HepG2 (cell line): Measurements from ENCODE around the gene LUZP1. TPM values are rescaled to one million over a fixed set of nuclear protein-coding genes. Genes with fewer than 3 reads are reported as not detected.
A peak's percentile ranks its signal among the peaks of the same experiment; 100 is the strongest.

Experiments
- ATAC-seq: fragments of 200-7000 bp; cut with Tn5 transposase; 3 replicates; pipeline ENCODE4 v1.9.1; 2020; ENCODE audit warnings: mild to moderate bottlenecking, moderate library complexity
- BruUV-seq: library from RNA; stranded (reverse); fragments of 400-500 nt; replicated peaks from 2 replicates; lab custom pipeline; 2021; lab: Mats Ljungman, UMichigan
- CTCF ChIA-PET: fragments of 300-600 bp; formaldehyde crosslinking; extraction: SDS; loops from one replicate; lab custom pipeline; 2021; ENCODE audit warnings: low total read pairs, inconsistent platforms, low intra/inter-chr PET ratio; lab: Yijun Ruan, JAX
- POLR2A ChIA-PET: fragments of 350-600 bp; sonication (Branson Sonifier 250); formaldehyde crosslinking; loops from one replicate; lab custom pipeline; 2020; ENCODE audit warnings: antibody characterized with exemption, inconsistent platforms; lab: Yijun Ruan, JAX
- DNase-seq: peaks from one replicate; pipeline ENCODE4 v3.0.0-alpha.2; 2015; ENCODE audit warnings: low spot score
- FAIRE-seq: peaks from 3 replicates; lab custom pipeline; 2011; peaks lifted over from hg19 to GRCh38; lab: Jason Lieb, UNC
- H2AFZ ChIP-seq: one replicate; pipeline ENCODE4 v1.6.1; 2011; ENCODE audit warnings: low read length, inconsistent platforms
- H3K27ac ChIP-seq: fragments of 300-600 bp; 3 replicates; pipeline ENCODE4 v1.8.0; 2011; ENCODE audit warnings: mixed run types, mild to moderate bottlenecking, mixed read lengths, low read length, inconsistent platforms; ENCODE audit not compliant: insufficient read depth; ENCODE audit errors: extremely low read length
- H3K27me3 ChIP-seq, 2 experiments: fragments of 200-600 bp in 1 of 2; 2 replicates in 1 of 2; 3 replicates in 1 of 2; pipeline versions ENCODE4 v1.6.0 to v1.8.0; 2011; ENCODE audit warnings: low read length in 2 of 2, mild to moderate bottlenecking in 2 of 2, moderate library complexity in 2 of 2, inconsistent platforms in 1 of 2; ENCODE audit not compliant: insufficient read depth in 2 of 2, control insufficient read depth in 1 of 2
- H3K36me3 ChIP-seq, 2 experiments: fragments of 200-600 bp in 1 of 2; replicated peaks in 1 of 2; 2 replicates in 1 of 2; 3 replicates in 1 of 2; pipeline versions ENCODE4 v1.5.1 to v1.8.0; 2011; ENCODE audit warnings: low read length in 2 of 2, inconsistent platforms in 1 of 2; ENCODE audit not compliant: insufficient read depth in 2 of 2, control insufficient read depth in 1 of 2
- H3K4me1 ChIP-seq: 2 replicates; pipeline ENCODE4 v1.5.1; 2012; ENCODE audit warnings: low read length, inconsistent platforms; ENCODE audit not compliant: insufficient read depth
- H3K4me2 ChIP-seq: 2 replicates; pipeline ENCODE4 v1.6.0; 2011; ENCODE audit warnings: low read depth, low read length, inconsistent platforms
- H3K4me3 ChIP-seq, 3 experiments: fragments of 200-600 bp in 1 of 3; sonication (generic), shearing (Covaris generic) in 1 of 3; replicated peaks in 1 of 3; 2 replicates each; pipeline ENCODE4 v1.5.1; 2011 to 2016; ENCODE audit warnings: low read length in 3 of 3, inconsistent platforms in 2 of 3, low read depth in 2 of 3, mild to moderate bottlenecking in 2 of 3, control low read depth in 1 of 3, mixed read lengths in 1 of 3; ENCODE audit not compliant: insufficient read depth in 1 of 3
- H3K79me2 ChIP-seq: one replicate; pipeline ENCODE4 v1.6.1; 2011; ENCODE audit warnings: low read length, inconsistent platforms; ENCODE audit not compliant: insufficient read depth
- H3K9ac ChIP-seq: 2 replicates; pipeline ENCODE4 v1.6.0; 2011; ENCODE audit warnings: mild to moderate bottlenecking, low read depth, low read length, inconsistent platforms; ENCODE audit not compliant: insufficient read depth
- H3K9me3 ChIP-seq: 2 replicates; pipeline ENCODE4 v1.5.1; 2012; ENCODE audit warnings: mild to moderate bottlenecking, low read length
- H4K20me1 ChIP-seq: 2 replicates; pipeline ENCODE4 v1.6.0; 2011; ENCODE audit warnings: inconsistent platforms, mild to moderate bottlenecking, low read length, moderate library complexity; ENCODE audit not compliant: insufficient read depth
- ATF1 ChIP-seq: IDR thresholded peaks from 2 replicates; pipeline ENCODE4 v1.6.1; 2016; ENCODE audit warnings: mild to moderate bottlenecking, control low read depth
- CCAR2 ChIP-seq: fragments of 200-400 bp; formaldehyde crosslinking; optimal IDR thresholded peaks from 2 replicates; pipeline ENCODE3; 2018; ENCODE audit warnings: low read depth, mild to moderate bottlenecking, low read length, moderate library complexity
- GABPB1 ChIP-seq: IDR thresholded peaks from 2 replicates; pipeline ENCODE4 v1.6.1; 2016; ENCODE audit warnings: mild to moderate bottlenecking, missing genetic modification reagents, moderate library complexity, missing compliant biosample characterization
- MAFK ChIP-seq, 2 experiments: IDR thresholded peaks in 1 of 2; conservative IDR thresholded peaks in 1 of 2; 2 replicates each; pipeline ENCODE4 v1.6.1; 2011; ENCODE audit warnings: improper control_type of control experiment in 2 of 2, low read length in 2 of 2
- NR1H2 ChIP-seq: sonication (generic); formaldehyde crosslinking; IDR thresholded peaks from 2 replicates; pipeline ENCODE4 v1.8.1; 2022; ENCODE audit warnings: low read depth, missing genetic modification reagents, borderline replicate concordance
- NR2F1 ChIP-seq, 2 experiments: fragments of 450-650 bp in 1 of 2; formaldehyde crosslinking in 1 of 2; IDR thresholded peaks; 2 replicates each; pipeline versions ENCODE4 v1.5.0 to v1.6.1; 2016 to 2020; ENCODE audit warnings: mild to moderate bottlenecking in 1 of 2, missing compliant biosample characterization in 1 of 2, missing genetic modification reagents in 1 of 2, moderate library complexity in 1 of 2
- TSC22D2 ChIP-seq: sonication (generic); formaldehyde crosslinking; IDR thresholded peaks from 2 replicates; pipeline ENCODE4 v1.5.1; 2020; ENCODE audit warnings: missing genetic modification reagents, mild to moderate bottlenecking, borderline replicate concordance
- ZNF225 ChIP-seq: sonication (generic); formaldehyde crosslinking; IDR thresholded peaks from 2 replicates; pipeline ENCODE4 v1.4.0; 2020; ENCODE audit warnings: mild to moderate bottlenecking, missing genetic modification reagents
- ZNF24 ChIP-seq: fragments of 450-650 bp; IDR thresholded peaks from 2 replicates; pipeline ENCODE4 v1.6.1; 2017; ENCODE audit warnings: antibody characterized with exemption, mild to moderate bottlenecking
- ZNF251 ChIP-seq: sonication (generic); formaldehyde crosslinking; IDR thresholded peaks from 2 replicates; pipeline ENCODE4 v1.9.0; 2021; ENCODE audit warnings: mild to moderate bottlenecking, missing genetic modification reagents
- ZNF850 ChIP-seq: sonication (generic); formaldehyde crosslinking; conservative IDR thresholded peaks from 2 replicates; pipeline ENCODE4 v1.9.0; 2021; ENCODE audit warnings: mild to moderate bottlenecking, missing genetic modification reagents
- WGBS: methylation state at CpG from one replicate; pipeline ENCODE4 v1.1.6; 2017; ENCODE audit warnings: low lambda C conversion rate; 5-methylcytosine and 5-hydroxymethylcytosine counted together
- in situ Hi-C: cut with HindIII; loops from 2 replicates; pipeline ENCODE4 v1.10.0; 2017; ENCODE audit warnings: low pct_unique_long_range_greater_than_20kb; ENCODE audit not compliant: extremely low pct_ligation_motif_present
- intact Hi-C: fragments of 100-400 bp; cut with micrococcal nuclease; formaldehyde crosslinking; loops from one replicate; pipeline ENCODE4 v1.10.0; 2022; ENCODE audit not compliant: unreplicated experiment
- polyA plus RNA-seq, 8 experiments: library from polyadenylated mRNA; depleted of rRNA in 3 of 8; stranded (reverse) in 7 of 8; unstranded in 1 of 8; fragments of >200 nt; fragmentation: Illumina TruSeq in 4 of 8; extraction: Trizol in 4 of 8; gene quantifications; 2 replicates each; pipeline versions ENCODE4 v1.2.1 to v1.2.3, GENCODE V29; 2011 to 2016; ENCODE audit warnings: low read depth in 4 of 8, missing spikeins in 1 of 8, mixed read lengths in 1 of 8; ENCODE audit not compliant: insufficient read depth in 1 of 8
- total RNA-seq, 5 experiments: library from RNA; depleted of rRNA; stranded (reverse); fragments of >200 nt; fragmentation: Illumina TruSeq; extraction: Trizol; gene quantifications; 2 replicates each; pipeline ENCODE4 v1.2.3, GENCODE V29; 2016; ENCODE audit warnings: low read depth in 1 of 5
- TF ChIP-seq, protein P1 (sequence below): sonication (generic); formaldehyde crosslinking; IDR thresholded peaks from 2 replicates; pipeline ENCODE4; 2020; ENCODE audit warnings: missing genetic modification reagents, mild to moderate bottlenecking, borderline replicate concordance
- TF ChIP-seq, protein P2 (sequence below): sonication (generic); formaldehyde crosslinking; IDR thresholded peaks from 2 replicates; pipeline ENCODE4 v1.5.1; 2020; ENCODE audit warnings: missing genetic modification reagents, mild to moderate bottlenecking, borderline replicate concordance

LUZP1 gene
- total and polyA plus RNA-seq, 2 of the 13 experiments (the other 11 are each of a cell fraction or from before 2014, with no cell fraction given), result 6.9 to 12.7 TPM

GRCh38 chr1:23174426-23175110, 5.9 kb upstream of the LUZP1 start:
- WGBS, result 0% methylated on average over 1 of the region's 1 CpG
- intact Hi-C loops (no loop called here), in situ Hi-C loops (no loop called here)
- peaks cover 0 to 8% of the 10 kb centered on the region in 2 experiments; a peak in 2 of 5 replicates for H3K27me3 ChIP-seq
- no peaks in the 10 kb centered on the region for H3K79me2 ChIP-seq
- peak; percentile 81 for TF ChIP-seq ZNF24
- no peak for TF ChIP-seq NR2F1 (CRISPR knock-in tag; IDR thresholded peaks at IDR 0.05)
- BruUV-seq, result no TSS peak
- H3K4me1 ChIP-seq, result peaks cover 60% of the 10 kb centered on the region
- DNase-seq, result no peak
- H3K4me2 ChIP-seq, result no peak overlapping the region; the same call in 1 of the 2 replicates
- CTCF ChIA-PET, result no interaction called here
- FAIRE-seq, result no peak
- POLR2A ChIA-PET, result no interaction called here
- H3K27ac ChIP-seq, result no peak overlapping the region
- no peak overlapping the region for H3K9ac ChIP-seq
- no peaks in the 10 kb centered on the region for H3K36me3 ChIP-seq
- no peak overlapping the region for H3K4me3 ChIP-seq
- no peaks in the 10 kb centered on the region for H3K9me3 ChIP-seq
- no peak for ATAC-seq
- no peaks in the 10 kb centered on the region for H4K20me1 ChIP-seq
- H2AFZ ChIP-seq, result no peak overlapping the region

DNA sequence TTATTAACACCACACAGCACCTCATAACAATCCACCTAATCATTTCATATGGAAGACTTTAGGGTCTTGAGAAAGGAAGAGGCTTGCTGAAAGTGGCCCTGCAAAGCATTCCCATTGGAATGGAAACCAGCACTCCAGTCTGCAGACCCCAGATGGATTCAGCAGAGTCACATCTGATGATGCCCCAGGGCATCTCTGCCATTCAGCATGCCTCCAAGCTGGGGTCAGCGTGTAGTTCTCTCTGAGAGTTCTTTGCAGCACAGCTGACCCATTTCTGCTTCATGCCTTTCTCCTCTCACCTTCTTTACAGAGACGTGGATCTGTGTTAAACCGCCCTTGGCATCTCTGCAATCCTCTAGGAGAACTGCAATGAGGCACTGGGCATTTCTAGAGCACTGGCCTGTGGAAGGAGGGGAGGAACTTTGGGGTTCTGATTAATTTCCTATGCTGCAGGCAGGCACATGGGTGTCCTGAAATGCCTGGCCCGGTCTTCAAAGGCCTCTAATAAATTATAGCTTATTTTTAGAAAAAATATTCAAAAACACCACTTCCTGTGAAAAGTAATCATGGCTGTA, 2.6 kb upstream of the LUZP1 start:
- Histone ChIP-seq H2AFZ (no peak overlapping the region), H3K4me3 (no peak overlapping the region), H3K27ac (no peak overlapping the region), H3K9ac (no peak overlapping the region), H3K9me3 (no peaks in the 10 kb centered on the region), H3K79me2 (peaks cover 14% of the 10 kb centered on the region), H3K4me1 (peaks cover 50% of the 10 kb centered on the region), H3K36me3 (no peaks in the 10 kb centered on the region), H3K27me3 (peaks cover 0 to 4% of the 10 kb centered on the region in 2 experiments; a peak in 1 of 5 replicates), H4K20me1 (peaks cover 7% of the 10 kb centered on the region; the same call in 1 of the 2 replicates), H3K4me2 (no peak overlapping the region)
- FAIRE-seq, result no peak
- DNase-seq, result no peak
- intact Hi-C loops (no loop called here), in situ Hi-C loops (no loop called here)
- no TSS peak for BruUV-seq
- no peak for ATAC-seq
- CTCF ChIA-PET, result no interaction called here
- POLR2A ChIA-PET, result no interaction called here
- 59% methylated on average over 4 of the region's 4 CpGs for WGBS
- TF ChIP-seq, protein P1, sequence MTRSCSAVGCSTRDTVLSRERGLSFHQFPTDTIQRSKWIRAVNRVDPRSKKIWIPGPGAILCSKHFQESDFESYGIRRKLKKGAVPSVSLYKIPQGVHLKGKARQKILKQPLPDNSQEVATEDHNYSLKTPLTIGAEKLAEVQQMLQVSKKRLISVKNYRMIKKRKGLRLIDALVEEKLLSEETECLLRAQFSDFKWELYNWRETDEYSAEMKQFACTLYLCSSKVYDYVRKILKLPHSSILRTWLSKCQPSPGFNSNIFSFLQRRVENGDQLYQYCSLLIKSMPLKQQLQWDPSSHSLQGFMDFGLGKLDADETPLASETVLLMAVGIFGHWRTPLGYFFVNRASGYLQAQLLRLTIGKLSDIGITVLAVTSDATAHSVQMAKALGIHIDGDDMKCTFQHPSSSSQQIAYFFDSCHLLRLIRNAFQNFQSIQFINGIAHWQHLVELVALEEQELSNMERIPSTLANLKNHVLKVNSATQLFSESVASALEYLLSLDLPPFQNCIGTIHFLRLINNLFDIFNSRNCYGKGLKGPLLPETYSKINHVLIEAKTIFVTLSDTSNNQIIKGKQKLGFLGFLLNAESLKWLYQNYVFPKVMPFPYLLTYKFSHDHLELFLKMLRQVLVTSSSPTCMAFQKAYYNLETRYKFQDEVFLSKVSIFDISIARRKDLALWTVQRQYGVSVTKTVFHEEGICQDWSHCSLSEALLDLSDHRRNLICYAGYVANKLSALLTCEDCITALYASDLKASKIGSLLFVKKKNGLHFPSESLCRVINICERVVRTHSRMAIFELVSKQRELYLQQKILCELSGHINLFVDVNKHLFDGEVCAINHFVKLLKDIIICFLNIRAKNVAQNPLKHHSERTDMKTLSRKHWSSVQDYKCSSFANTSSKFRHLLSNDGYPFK (CRISPR knock-in tag), result no peak
- no peak for TF ChIP-seq MAFK (conservative IDR thresholded peaks at IDR 0.05 in 1 of 2, IDR thresholded peaks at IDR 0.05 in 1 of 2; ENCODE audit: low read length in 2 of 2)
- no peak for TF ChIP-seq CCAR2
- TF ChIP-seq NR1H2 (CRISPR knock-in tag), result no peak
- TF ChIP-seq GABPB1 (CRISPR knock-in tag), result no peak
- TF ChIP-seq, protein P2, sequence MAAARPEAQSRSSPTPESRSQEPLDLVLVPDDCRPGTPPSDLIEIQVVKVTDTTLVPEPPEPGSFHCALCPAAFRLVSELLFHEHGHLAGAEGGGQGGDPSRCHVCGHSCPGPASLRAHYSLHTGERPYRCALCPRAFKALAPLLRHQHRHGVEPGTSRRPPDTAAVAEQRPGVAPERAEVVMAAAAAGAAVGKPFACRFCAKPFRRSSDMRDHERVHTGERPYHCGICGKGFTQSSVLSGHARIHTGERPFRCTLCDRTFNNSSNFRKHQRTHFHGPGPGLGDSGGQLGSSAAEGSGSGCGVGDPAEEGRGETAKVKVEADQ (CRISPR knock-in tag), result no peak
- TF ChIP-seq ZNF251 (CRISPR knock-in tag), result no peak
- TF ChIP-seq ATF1 (CRISPR knock-in tag), result no peak
- no peak for TF ChIP-seq ZNF225 (CRISPR knock-in tag)
- TF ChIP-seq ZNF850 (CRISPR knock-in tag), result no peak
- no peak for TF ChIP-seq TSC22D2 (CRISPR knock-in tag)
